HG03521 (cell line): ENCODE results near the gene TANGO6.

Experiments used
- ATAC-seq: cut with Tn5 transposase; IDR thresholded peaks from one replicate; pipeline ENCODE4 v1.9.1; 2021; ENCODE audit warnings: mild to moderate bottlenecking, moderate library complexity; ENCODE audit not compliant: unreplicated experiment

TANGO6 gene

DNA sequence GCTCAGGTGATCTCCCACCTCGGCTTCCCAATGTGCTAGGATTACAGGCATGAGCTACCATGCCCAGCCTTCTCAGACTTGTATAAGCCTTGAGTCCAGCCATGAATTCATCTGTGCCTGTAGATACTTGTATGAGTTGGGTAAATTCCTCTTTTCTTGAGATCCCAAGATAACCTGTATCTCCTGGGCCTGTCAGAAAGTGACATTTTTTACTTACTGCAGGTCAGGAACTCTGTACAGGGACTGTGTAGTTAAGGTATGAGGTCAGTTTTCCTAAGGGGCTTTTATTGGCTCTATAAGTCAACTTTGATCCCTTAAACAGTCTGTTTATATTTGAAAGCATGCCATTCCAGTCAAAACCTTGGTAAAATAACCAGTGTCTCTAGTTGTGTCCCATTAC is 155.8 kb downstream of the TANGO6 start:
- ATAC-seq = no peak

DNA sequence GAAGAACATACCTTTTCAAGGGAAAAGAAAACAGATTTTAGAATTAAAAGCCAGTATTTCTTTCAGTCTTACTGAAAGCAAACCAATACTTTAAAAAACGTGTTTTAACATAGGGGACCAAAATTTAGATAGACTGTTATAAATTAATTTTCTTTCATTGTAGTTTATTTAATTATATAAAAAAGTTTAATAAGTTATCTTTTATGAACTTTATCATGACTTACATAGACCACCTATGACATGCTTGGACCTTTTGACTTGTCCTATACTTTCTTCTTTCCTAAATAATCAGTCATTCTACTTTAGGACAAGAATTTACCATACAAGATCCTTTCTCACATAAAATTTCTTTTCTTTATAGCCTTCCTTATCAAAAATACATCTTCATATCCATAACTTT is 160.2 kb downstream of the TANGO6 start:
- ATAC-seq = no peak

DNA sequence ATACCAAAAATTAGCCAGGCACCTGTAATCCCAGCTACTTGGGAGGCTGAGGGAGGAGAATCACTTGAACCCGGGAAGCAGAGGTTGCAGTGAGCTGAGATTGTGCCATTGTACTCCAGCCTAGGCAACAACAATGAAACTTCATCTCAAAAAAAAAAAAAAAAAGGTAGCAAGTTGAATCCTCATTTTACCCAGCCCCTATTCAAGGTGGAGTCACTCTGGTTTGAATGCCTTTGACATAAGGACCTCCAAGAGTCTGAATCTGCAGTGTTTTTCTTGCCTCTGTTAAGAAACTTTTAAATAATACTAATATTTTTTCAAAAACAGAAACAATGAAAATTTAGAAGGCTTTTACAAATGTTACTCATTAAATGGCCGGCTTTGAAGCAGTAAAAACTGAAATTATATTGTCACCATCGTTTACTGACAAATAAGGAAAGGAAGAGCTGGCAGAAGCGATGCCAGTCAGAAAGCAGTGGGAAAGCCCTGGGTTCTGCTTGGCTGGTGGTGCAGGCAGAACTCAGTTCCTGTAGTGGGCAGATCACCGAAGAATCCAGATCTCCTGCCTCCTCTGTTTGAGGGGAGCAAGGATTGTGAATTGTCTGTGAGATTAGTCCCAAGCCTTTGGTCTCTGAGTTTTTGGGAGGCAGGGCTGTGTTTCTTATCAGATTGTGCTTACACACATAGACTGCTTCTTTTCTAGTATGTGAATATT is 162.5 kb downstream of the TANGO6 start:
- no peak for ATAC-seq

DNA sequence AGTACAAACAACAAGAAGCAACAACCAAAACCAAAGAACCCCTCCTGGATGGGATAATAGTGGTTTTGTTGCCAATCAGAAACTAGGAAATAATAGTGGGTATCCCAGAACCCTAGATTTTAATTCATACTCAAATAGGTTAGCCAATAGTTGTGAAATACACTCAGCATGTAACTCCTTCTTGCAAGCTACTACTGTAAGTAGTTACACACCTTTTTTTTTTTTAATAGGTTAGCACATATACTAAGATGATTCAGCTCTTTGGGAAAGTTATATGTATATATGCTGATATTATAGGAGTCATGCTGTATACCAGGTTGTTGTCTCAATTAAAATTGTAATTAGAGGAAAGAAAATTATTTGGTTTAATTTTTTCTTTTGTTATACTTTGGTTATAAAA is 169.6 kb downstream of the TANGO6 start:
- no peak for ATAC-seq

DNA sequence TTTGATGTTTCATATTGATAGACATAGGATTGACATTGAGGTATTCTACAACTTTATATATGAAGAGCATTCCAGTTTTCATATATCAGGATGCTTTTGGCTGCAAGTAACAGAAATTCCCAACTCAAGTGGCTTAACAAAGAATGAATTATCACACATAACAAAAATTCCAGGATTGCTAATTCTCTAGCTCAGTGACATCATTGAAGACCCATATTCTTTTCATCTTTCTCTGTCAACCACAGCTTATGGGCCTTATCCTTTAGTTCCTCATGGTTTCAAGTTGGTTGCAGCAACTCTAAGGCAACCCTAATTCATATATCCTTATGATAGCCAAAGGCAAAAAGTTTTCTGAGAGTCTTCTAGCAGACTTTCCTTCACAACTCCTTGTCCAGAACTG is 170.7 kb downstream of the TANGO6 start:
- ATAC-seq = no peak

DNA sequence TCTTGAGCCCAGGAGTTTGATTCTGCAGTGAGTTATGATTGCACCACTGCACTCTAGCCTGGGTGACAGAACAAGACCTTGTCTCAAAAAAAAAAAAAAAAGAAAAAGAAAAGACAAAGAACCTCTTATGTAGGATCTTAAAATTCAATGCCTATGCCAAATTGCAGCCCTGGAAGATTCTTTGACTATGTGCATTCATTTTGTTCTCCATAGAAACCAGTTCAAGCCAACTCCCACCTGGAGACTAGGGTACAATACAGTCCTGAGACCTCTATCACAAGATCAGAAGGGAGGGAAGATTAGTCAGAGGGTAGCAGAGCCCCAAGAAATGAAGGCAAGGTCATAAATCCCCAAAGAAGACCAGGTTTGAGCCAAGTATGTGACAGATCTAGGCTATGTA is 171.5 kb downstream of the TANGO6 start:
- no peak for ATAC-seq

DNA sequence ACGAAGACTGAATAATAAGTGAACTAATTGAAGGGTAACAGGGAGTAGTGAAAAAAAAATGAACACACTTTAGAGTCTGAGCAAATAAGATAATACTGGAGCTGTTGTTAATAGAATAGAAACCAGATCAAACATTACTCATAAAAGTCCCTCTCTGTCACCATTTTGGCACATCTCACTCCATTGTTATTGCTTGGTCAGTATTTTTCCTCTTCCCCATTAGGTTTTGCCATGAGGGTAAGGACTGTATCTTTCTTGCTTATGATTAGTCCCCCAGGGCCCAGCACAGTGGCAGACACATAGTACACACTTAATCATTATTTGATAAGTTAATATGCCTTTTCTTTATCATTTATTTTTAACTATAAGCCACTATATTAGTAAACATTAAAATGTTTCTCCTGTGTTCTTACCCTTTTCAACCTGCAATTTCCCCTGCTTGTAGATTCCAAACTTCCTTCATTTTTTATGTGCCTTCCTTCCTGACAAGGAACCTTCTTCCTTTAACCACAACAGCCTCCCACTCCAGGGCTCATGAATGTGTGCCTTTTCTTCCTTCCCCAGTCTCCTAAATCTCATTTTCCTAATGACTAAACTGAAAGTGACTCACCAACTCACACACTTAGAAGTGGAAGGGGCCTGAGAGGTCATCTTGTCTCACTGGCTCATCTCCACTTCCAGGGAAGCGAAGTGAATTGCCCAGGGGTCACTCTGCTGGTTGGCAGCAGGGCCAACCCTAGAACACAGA is 173.9 kb downstream of the TANGO6 start:
- no peak for ATAC-seq

DNA sequence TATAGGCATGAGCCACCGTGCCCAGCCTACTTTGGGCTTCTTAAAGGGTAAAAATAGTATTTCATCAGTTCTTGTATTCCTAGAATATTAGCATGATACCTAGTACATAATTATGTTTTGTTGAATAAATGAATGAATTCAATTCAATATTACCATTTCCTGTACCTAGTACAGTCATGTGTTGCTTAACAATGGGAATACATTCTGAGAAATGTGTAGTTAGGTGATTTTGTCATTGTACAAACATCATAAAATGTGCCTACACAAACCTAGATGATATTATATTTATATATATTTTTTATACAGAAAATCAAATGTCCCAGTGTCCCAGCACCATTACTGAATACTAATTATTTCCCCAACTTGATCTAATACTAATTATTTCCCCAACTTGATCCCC is 176.5 kb downstream of the TANGO6 start:
- ATAC-seq = no peak

DNA sequence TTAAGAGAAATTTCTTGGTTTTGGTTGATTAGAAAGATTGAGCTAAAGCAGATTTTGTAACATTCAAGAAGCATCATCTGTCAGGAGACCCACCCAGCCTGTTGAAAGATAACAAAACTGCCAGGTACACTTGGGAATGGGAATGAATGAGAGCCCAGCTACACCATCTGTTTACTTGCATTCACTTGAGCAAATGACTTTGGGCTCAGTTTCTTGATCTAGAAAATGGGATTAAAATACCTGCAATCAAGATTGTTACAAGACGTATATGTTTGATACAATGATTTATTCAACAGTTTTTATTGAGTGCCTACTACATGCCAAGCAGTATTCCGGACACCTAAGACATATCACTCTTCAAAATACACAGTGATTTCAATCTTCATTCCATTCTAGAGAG is 185.8 kb downstream of the TANGO6 start:
- no peak for ATAC-seq

DNA sequence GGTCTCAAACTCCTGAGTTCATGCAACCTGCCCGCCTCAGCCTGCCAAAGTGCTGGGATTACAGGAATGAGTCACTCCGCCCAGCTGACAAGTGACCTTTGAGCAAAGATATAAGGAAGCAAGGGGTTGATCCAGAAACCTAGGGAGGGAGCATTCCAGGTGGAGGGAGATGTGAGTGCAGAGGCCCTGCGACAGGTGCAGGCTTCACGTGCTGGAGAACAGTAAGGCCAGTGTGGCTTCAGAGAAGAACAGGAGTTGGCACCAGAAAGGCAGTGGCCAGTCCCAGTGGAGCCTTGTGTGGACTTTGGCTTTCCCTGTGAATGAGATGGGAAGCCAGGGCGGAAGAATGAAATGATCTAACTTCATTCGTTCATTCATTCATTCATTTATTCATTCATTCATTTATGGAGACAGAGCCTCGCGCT is 188.6 kb downstream of the TANGO6 start:
- no peak for ATAC-seq

DNA sequence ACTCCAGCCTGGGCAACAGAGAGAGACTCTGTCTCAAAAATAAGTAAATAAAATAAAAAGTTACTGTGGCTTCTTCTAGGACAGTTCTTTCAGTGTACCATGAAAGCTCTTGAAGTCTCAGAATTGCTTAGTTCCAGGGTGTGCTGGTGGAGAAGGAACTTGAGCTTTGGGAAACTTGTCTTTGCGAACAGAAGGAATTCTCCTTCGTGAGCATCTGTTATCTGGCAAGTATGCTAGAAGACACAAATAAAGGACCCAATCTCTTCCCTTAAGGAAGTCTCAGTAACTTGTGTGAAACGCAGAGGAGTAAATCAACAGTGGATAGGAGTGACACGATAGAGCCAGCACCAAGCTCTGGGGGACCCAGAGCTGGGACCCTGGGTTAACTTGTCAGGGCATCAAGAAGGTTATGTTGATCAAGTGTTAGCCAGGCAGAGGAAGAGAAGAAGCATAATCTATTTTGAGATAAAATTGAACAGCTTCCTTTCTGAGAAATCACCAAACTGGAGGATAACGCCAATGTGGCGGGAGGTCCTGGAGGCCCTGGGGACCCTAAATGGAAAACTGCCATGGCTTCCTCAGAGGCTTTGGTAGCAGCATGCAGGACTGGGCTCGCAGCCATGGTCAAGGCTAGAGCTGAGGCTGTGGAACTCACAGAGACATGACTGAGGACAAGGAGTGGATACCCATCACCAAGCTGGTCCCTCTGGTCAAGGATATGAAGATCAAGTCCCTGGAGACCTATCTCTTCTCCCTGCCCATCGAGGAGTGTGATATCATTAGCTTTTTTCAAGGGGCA is 190.0 kb downstream of the TANGO6 start:
- ATAC-seq = no peak

DNA sequence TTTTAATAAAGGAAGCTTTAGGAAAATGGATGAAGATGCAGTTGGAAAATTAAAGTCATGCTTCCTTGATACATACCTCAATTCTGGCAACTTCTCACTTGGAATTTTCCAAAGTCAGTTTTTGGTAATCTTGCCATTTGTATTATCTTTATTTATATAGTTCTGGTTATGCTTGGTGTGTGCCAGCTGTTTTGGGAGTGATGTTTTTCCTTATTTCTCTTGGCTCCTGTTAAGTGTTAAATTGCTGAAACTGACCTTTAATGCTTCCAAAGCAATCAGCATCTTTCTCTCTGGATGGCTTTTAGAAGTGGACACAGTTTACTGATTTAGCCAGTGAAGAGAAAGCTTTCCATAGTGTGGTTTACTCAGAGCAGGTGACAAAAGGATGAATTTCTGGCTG is 192.0 kb downstream of the TANGO6 start:
- no peak for ATAC-seq

DNA sequence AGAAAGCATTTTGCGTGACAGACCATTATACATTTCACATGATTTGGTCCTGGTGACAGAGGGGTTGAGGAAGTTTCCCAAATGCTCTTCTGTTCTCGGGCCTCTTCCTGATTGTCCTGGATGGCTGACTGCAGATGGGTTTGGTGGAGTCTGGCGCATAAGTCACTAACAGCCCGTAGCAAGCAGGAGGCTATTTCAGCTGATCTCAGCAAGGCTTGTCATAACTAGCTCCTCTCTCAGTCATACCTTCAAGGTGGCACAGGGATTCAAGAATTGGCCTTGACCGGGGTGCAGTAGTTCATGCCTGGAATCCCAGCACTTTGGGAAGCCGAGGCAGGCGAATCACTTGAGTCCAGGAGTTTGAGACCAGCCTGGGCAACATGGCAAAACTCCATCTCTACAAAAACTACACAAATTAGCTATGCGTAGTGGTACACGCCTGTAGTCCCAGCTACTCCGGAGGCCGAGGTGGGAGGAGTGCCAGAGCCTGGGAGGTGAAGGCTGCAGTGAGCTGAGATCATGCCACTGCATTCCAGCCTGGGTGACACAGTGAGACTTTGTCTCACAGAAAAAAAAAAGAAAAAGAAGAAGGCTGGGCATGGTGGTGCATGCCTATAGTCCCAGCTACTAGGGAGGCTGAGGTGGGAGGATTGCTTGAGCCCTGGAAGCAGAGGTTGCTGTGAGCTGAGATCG is 193.2 kb downstream of the TANGO6 start:
- no peak for ATAC-seq

DNA sequence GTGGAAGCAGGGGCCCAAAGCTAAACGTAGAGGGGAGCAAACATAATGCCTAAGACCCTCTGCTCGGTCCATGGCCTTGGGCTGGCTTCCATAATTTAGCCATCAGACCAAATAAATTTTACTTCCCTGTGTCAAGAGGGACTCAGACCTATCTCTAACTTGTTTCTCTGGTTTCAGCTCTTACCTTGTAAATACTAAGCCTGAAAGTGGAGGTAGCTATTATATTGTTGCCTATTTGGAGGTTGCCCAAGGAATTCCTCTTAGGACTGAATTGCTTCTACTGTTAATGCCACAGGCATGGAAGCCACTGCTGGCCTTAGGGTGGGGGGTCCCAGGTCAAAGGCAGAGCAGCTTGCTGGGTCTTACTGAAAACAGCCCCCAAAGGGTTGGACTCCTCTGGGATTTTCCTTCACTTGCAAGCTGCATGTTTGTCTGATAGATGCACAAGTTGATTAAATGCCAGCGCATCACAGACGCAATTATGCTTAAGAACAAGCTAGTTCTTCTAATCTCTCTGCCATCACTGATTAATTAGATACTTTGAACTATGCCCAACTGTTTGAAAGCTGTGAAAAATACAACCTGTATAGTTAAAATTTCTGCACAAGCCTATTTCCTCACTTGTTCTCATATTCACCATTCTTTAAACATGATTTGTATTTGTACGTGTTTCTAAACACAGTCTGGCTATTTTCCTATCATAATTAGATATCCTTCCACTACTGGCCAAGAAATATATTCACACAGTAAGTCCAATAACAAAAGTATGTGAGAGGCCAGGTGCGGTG is 194.2 kb downstream of the TANGO6 start:
- ATAC-seq = no peak

DNA sequence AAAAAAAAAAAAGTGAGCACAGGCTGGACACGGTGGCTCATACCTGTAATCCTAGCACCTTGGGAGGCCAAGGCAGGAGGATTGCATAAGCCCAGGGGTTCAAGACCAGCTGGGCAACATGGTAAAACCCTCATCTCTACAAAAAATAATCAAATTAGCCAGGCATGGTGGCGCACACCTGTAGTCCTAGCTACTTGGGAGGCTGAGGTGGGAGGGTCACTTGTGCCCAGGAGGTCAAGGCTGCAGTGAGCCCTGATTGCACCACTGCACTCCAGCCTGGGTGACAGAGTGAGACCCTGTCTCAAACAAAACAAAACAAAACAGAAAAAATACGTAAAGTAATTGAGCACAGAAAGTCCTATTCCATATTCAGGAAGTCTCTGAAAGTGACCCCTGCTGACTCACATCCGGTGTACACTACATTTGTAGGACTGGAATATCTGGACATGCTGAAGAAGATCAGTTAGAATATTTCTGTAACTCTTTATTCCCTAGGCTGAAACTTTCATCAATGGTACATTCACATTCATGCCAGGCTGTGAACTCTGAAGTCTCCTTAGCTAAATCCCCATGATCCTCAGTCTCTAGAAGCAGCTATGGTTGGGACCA is 196.1 kb downstream of the TANGO6 start:
- ATAC-seq = no peak

DNA sequence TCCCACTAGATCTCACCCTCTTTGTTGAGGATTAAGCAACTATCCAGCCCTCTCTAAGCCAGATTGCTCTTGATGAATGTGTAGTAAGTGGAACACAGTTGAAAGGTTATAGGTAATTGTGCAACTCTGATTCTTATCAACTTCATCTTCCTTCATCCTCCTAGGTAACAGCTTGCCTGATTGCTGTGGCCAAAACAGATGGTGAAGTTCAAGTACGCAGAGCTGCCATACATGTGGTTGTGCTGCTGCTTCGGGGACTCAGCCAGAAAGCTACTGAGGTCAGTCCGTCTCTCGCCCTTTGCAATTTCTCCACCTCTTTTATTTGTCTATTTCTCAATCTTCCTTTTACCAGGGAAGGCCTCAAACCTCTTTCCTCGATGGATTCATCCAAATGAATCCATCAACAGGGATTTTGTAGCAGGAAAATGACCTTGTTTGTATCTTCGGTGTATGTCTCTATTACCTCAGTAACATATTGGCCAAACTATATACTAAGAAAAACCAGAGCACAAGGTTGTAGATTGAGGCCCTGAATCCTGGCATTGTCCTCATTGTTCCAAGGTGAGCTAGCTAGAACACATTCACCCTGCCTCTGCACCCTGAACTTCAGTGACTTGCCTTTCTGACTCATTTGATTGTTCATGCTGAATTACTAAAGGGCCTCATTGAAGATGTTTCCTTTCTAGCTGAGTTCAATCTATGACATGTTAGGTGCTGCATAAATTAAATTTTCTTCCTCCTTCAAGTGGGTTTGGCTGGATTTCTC is 197.0 kb downstream of the TANGO6 start:
- no peak for ATAC-seq

DNA sequence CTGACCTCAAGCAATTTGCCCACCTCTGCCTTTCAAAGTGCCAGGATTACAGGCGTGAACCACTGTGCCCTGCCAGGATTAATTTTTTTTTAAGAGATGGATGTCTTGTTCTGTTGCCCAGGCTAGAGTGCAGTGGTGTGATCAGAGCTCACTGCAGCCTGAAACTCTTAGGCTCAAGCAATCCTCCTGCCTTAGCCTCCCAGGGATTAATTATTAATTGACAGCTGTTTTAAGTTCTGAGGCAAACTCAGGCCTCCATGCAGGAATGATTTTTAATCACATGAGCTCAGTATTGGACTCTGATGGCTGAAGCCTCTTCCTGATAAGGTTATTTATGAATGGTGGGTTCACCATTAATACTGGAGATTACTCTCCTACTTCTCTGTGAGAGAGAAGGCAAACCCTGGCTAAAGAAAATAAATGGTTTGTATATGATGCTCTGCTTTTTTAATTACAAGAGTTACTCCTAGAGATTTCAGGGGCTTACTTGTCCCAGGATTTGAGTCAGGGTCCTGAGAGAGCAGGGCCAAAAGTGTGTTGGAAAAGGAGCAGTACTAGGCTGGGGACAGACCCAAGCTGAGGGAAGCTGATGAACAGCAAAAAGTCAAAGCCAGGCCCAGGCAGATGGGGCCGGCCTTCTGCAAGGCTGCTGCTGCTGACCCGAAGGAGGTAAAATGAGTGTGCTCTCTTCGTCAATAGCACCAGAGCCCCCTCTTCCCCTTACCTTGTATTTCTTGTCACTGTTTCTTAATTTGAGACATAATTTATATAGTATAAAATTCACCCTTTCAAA is 205.2 kb downstream of the TANGO6 start:
- no peak for ATAC-seq

DNA sequence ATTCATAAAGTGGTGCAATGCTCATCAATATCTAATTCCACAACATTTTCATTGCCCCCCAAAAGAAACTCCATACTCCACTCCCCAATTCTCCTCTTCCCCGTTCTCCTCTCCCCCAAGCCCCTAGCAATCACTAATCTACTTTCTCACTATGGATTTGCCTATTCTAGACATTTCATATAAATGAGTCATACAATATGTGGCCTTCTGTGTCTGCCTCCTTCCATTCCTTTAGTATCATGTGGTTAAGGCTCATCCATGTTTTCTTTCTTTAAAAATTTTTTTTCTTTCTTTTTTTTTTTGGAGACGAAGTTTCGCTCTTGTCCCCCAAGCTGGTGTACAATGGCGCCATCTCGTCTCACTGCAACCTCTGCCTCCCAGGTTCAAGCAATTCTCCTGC is 205.8 kb downstream of the TANGO6 start:
- no peak for ATAC-seq
